ENCODE measurements around the gene DRG2.

- TF ChIP-seq, protein P1, sequence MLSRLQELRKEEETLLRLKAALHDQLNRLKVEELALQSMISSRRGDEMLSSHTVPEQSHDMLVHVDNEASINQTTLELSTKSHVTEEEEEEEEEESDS (CRISPR knock-in tag; IDR thresholded peaks at IDR 0.05; ENCODE audit: borderline replicate concordance), result no peak
- TF ChIP-seq POLR2AphosphoS5 (IDR thresholded peaks at IDR 0.05; ENCODE audit: low read depth, low read length) (no peak), KLF13 (CRISPR knock-in tag; IDR thresholded peaks at IDR 0.05) (no peak), HDAC2 (CRISPR knock-in tag; IDR thresholded peaks at IDR 0.05) (no peak), EHMT2 (IDR thresholded peaks at IDR 0.05; ENCODE audit: borderline replicate concordance, low read depth, low read length) (no peak), EP300 (IDR thresholded peaks at IDR 0.05; ENCODE audit: low read depth in 2 of 2, low read length in 2 of 2) (peak in 1 of 2 experiments; percentile 20; a peak in 1 of 4 replicates), EP300 (CRISPR knock-in tag; IDR thresholded peaks at IDR 0.05; ENCODE audit: borderline replicate concordance) (no peak), TCF7L2 (IDR thresholded peaks at IDR 0.05; ENCODE audit: low read depth, low read length) (no peak)
- TF ChIP-seq, protein P2, sequence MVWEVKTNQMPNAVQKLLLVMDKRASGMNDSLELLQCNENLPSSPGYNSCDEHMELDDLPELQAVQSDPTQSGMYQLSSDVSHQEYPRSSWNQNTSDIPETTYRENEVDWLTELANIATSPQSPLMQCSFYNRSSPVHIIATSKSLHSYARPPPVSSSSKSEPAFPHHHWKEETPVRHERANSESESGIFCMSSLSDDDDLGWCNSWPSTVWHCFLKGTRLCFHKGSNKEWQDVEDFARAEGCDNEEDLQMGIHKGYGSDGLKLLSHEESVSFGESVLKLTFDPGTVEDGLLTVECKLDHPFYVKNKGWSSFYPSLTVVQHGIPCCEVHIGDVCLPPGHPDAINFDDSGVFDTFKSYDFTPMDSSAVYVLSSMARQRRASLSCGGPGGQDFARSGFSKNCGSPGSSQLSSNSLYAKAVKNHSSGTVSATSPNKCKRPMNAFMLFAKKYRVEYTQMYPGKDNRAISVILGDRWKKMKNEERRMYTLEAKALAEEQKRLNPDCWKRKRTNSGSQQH (CRISPR knock-in tag; IDR thresholded peaks at IDR 0.05; ENCODE audit: low read depth), result no peak
- TF ChIP-seq, protein P3, sequence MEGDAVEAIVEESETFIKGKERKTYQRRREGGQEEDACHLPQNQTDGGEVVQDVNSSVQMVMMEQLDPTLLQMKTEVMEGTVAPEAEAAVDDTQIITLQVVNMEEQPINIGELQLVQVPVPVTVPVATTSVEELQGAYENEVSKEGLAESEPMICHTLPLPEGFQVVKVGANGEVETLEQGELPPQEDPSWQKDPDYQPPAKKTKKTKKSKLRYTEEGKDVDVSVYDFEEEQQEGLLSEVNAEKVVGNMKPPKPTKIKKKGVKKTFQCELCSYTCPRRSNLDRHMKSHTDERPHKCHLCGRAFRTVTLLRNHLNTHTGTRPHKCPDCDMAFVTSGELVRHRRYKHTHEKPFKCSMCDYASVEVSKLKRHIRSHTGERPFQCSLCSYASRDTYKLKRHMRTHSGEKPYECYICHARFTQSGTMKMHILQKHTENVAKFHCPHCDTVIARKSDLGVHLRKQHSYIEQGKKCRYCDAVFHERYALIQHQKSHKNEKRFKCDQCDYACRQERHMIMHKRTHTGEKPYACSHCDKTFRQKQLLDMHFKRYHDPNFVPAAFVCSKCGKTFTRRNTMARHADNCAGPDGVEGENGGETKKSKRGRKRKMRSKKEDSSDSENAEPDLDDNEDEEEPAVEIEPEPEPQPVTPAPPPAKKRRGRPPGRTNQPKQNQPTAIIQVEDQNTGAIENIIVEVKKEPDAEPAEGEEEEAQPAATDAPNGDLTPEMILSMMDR (CRISPR knock-in tag; IDR thresholded peaks at IDR 0.05), result no peak
- TF ChIP-seq, protein P4, sequence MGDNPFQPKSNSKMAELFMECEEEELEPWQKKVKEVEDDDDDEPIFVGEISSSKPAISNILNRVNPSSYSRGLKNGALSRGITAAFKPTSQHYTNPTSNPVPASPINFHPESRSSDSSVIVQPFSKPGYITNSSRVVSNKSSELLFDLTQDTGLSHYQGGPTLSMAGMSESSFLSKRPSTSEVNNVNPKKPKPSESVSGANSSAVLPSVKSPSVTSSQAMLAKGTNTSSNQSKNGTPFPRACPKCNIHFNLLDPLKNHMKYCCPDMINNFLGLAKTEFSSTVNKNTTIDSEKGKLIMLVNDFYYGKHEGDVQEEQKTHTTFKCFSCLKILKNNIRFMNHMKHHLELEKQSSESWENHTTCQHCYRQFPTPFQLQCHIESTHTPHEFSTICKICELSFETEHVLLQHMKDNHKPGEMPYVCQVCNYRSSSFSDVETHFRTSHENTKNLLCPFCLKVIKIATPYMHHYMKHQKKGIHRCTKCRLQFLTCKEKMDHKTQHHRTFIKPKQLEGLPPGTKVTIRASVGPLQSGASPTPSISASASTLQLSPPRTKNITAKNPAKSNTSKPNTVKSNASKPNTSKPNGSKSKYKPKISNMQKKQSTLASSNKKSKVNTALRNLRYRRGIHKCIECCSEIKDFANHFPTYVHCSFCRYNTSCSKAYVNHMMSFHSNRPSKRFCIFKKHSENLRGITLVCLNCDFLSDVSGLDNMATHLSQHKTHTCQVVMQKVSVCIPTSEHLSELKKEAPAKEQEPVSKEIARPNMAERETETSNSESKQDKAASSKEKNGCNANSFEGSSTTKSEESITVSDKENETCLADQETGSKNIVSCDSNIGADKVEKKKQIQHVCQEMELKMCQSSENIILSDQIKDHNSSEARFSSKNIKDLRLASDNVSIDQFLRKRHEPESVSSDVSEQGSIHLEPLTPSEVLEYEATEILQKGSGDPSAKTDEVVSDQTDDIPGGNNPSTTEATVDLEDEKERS (CRISPR knock-in tag; IDR thresholded peaks at IDR 0.05), result no peak
Observed at GRCh38 chr17:18074566-18075272, 13.0 kb upstream of the DRG2 start.

Data from HepG2 (cell line).